GM12864 (cell line): Measurements from ENCODE around the gene SH2D3C.

Experiments used
- DNase-seq: peaks from one replicate; pipeline ENCODE4 v3.0.0-alpha.2; 2011; ENCODE audit warnings: low read depth
- H3K4me3 ChIP-seq: 2 replicates; pipeline ENCODE4 v1.5.1; 2011; ENCODE audit warnings: mild to moderate bottlenecking, low read depth, low read length, control low read depth
- TF ChIP-seq, protein P1 (sequence below): IDR thresholded peaks from 2 replicates; pipeline ENCODE4 v1.5.1; 2011; ENCODE audit warnings: low read depth, mild to moderate bottlenecking, moderate library complexity, low read length, control low read depth, inconsistent platforms; ENCODE audit errors: missing control alignments

SH2D3C gene

DNA sequence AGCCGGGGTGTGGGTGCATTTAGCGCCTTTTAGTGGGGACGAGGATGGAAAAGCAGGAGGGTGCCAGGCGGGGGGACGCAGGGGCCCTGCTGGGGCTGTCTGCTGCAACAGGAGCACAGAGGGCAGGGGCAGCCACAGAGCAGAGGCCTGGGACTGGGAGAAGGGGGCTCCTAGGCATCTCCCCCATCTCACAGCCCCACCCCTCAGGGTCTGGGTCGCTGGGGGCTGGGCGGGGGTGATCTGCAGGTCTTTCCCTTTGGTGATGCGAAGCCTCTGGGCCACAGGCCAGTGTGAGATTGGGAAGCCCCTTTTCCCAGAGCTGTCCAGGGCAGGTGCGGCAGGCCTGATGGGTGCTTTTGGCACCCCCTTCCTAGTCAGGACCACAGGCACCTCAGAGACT, 48.2 kb downstream of the SH2D3C start:
- TF ChIP-seq, protein P1, sequence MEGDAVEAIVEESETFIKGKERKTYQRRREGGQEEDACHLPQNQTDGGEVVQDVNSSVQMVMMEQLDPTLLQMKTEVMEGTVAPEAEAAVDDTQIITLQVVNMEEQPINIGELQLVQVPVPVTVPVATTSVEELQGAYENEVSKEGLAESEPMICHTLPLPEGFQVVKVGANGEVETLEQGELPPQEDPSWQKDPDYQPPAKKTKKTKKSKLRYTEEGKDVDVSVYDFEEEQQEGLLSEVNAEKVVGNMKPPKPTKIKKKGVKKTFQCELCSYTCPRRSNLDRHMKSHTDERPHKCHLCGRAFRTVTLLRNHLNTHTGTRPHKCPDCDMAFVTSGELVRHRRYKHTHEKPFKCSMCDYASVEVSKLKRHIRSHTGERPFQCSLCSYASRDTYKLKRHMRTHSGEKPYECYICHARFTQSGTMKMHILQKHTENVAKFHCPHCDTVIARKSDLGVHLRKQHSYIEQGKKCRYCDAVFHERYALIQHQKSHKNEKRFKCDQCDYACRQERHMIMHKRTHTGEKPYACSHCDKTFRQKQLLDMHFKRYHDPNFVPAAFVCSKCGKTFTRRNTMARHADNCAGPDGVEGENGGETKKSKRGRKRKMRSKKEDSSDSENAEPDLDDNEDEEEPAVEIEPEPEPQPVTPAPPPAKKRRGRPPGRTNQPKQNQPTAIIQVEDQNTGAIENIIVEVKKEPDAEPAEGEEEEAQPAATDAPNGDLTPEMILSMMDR, result no peak
- H3K4me3 ChIP-seq, result no peak overlapping the region
- DNase-seq, result no peak

DNA sequence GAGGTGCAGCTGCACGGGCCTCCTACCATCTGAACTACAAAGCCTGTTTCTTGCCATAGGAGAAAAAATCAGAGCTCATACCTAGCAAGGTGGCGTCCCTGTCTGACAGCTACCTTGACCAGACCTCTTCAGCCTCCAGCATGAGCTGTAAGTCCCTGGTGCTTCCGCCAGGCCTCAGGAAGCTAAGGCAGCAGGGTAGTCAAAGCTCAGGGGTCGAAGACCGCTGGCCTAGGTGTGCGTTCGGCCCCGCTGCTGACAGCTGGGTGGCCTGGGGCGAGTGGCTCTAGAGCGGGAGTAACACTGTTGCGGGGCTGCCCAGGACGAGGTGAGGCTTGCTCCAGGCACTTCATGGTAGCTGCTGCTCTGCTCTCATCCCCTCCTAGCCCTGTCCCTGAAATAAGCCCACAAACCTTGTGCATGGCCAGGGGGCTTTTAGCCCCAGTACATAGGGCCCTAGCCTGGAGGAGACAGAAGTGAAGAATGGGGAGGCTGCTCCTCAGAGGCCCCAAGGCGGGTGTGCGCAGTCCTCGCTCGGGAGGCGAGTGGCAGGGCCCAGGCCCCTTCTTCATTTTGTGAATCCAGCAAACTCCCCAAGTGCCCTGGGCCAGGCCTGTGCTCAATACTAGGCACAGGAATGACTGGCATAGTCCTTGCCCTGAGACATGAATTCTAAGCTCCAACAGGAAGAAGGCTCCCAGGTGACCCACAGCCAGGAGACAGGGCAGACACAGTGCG, 48.8 kb downstream of the SH2D3C start:
- no peak overlapping the region for H3K4me3 ChIP-seq
- TF ChIP-seq, protein P1, result no peak
- no peak for DNase-seq

DNA sequence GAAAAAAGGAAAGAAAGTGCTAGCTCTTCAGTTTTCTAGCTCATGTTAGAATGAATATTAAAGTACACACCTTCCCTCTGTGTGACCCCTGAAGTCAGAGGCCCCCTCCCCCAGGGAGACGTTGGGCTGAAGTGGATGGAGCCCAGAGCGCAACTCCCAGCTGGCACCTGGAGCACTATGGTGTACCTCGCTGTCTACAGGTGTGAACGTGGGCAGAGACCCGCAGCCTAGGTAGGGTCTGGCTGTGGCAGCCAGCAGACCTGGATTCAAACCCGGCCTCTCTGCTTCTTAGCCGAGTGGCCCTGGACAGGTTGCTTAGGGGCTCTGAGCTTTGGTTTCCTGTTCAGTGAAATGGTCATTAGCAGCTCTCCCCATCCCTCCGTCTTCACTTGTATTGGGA, 49.7 kb downstream of the SH2D3C start:
- no peak for DNase-seq
- TF ChIP-seq, protein P1, result no peak

DNA sequence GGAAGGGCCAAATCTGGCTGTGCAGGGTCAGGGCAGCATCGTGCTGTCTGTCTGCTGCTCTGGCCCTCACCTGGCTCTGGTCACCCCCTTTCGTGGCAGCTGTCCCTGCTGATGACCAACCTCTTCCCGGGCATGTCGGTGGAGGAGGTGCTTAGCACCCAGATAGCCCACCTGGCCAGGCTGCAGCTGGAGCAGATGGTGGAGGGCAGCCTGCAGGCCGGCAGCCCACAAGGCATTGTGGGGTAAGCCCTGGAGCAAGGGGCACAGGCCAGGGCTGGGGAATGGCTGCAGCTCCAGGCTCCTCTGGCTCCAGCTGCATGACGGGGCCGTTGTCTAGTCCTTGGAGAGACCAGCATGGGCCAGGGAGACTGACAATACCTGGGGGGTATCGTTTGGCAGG, 51.6 kb downstream of the SH2D3C start:
- DNase-seq, result no peak
- TF ChIP-seq, protein P1, result no peak
- no peak overlapping the region for H3K4me3 ChIP-seq

More for the DNA sequence above, 49.7 kb downstream of the SH2D3C start:
- H3K4me3 ChIP-seq, result no peak overlapping the region

DNA sequence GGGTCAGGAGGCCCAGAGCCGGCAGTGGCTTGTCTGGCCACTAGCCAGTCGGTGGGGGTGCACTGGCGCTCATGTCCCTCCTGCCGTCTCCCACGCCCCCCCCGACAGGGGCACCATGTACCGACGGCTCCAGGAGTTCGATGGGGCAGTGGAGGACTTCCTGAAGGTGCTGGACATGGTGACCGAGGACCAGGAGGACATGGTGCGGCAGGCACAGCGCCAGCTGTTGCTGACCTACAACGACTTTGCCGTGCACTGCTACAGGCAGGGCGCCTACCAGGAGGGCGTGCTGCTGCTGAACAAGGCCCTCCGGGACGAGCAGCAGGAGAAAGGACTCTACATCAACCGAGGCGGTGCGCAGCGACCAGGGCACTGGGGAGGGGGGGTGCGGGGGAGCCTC, 54.5 kb downstream of the SH2D3C start:
- no peak overlapping the region for H3K4me3 ChIP-seq
- DNase-seq, result no peak
- TF ChIP-seq, protein P1, result no peak

DNA sequence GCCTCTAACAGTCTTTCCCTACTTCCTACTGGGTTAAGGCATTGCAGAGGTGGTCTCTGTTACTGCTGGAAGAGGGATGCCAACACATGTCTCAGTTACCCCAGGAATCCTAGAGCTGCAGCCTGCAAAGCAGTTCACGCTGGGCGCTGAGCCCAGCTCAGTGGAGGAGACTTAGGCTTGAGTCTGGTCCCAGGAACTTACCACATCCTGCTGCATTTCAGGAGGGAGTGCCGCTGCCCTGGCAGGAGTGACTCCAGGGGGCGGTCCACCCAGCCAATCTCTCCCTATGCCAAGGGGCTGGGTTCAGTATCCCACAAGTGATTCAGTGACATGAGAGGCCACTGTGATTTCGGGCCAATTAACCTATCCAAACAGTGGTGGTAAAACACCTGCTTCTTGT, 55.0 kb downstream of the SH2D3C start:
- no peak overlapping the region for H3K4me3 ChIP-seq
- TF ChIP-seq, protein P1, result no peak
- no peak for DNase-seq

DNA sequence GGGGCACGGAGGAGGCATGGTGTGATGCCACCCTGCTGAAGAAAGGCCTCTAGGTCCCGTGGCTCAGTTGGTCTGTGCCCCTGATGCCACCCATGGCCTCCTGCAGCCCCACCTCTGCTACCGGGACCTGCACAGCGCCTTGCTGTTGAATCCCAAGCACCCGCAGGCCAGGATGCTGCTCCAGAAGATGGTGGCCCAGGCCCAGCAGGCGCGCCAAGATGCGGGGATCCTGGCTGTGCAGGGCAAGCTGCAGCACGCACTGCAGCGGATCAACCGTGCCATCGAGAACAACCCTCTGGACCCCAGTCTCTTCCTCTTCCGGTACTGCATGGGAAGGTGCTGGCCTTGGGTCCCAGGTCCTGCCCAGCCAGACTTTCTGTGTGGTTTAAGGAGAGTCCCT, 55.5 kb downstream of the SH2D3C start:
- H3K4me3 ChIP-seq, result no peak overlapping the region
- TF ChIP-seq, protein P1, result no peak
- no peak for DNase-seq
